GM06990 (cell line): ENCODE measurements around the gene TAF3.

Experiments used
- DNase-seq: peaks from one replicate; pipeline ENCODE4 v3.0.0-alpha.2; 2011; ENCODE audit not compliant: insufficient read length; ENCODE audit errors: extremely low read depth
- H3K27me3 ChIP-seq: replicated peaks from 2 replicates; pipeline ENCODE4 v1.6.0; 2011; ENCODE audit warnings: low read length; ENCODE audit not compliant: control insufficient read depth, insufficient read depth
- H3K36me3 ChIP-seq: 2 replicates; pipeline ENCODE4 v1.5.1; 2011; ENCODE audit warnings: low read length; ENCODE audit not compliant: control insufficient read depth, insufficient read depth
- H3K4me3 ChIP-seq: replicated peaks from 2 replicates; pipeline ENCODE4 v1.5.1; 2011; ENCODE audit warnings: low read depth, mild to moderate bottlenecking, control low read depth, low read length
- TF ChIP-seq, protein P1 (sequence below): IDR thresholded peaks from 2 replicates; pipeline ENCODE4 v1.5.1; 2011; ENCODE audit warnings: low read length, control low read depth, mild to moderate bottlenecking, inconsistent platforms; ENCODE audit not compliant: insufficient read depth, poor library complexity, severe bottlenecking

TAF3 gene

DNA sequence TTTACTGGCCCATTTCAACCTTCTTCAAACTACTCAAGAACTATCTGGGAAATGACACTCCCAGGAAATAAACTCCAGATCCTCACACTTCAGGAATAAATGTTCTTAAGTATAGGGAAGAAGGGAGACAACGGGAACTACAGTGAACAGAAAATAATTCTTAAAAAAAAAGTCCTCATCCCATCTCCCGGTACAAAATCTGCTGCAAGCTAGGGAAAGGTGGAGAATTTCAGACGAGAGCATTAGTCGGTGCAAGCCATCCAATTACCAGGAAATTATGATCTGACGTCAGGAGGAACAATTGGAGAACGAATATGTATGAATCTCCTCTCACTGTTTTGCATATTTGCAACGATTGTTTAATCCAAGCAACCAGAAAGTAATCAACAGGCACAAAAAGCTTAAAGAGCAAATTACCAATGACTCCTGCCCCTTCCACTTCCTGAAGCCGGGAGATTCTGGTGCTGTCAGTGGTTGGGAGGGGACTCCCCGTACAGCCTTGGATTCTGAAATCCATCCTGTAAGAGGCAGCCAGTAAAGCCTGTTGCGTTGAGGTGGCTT lies 221.1 kb downstream of the TAF3 start:
- no peaks in the 10 kb centered on the region for H3K36me3 ChIP-seq
- H3K27me3 ChIP-seq, result peaks cover 4% of the 10 kb centered on the region; the same call in 1 of the 2 replicates
- TF ChIP-seq, protein P1, sequence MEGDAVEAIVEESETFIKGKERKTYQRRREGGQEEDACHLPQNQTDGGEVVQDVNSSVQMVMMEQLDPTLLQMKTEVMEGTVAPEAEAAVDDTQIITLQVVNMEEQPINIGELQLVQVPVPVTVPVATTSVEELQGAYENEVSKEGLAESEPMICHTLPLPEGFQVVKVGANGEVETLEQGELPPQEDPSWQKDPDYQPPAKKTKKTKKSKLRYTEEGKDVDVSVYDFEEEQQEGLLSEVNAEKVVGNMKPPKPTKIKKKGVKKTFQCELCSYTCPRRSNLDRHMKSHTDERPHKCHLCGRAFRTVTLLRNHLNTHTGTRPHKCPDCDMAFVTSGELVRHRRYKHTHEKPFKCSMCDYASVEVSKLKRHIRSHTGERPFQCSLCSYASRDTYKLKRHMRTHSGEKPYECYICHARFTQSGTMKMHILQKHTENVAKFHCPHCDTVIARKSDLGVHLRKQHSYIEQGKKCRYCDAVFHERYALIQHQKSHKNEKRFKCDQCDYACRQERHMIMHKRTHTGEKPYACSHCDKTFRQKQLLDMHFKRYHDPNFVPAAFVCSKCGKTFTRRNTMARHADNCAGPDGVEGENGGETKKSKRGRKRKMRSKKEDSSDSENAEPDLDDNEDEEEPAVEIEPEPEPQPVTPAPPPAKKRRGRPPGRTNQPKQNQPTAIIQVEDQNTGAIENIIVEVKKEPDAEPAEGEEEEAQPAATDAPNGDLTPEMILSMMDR, result no peak
- DNase-seq, result no peak
- no peak overlapping the region for H3K4me3 ChIP-seq

DNA sequence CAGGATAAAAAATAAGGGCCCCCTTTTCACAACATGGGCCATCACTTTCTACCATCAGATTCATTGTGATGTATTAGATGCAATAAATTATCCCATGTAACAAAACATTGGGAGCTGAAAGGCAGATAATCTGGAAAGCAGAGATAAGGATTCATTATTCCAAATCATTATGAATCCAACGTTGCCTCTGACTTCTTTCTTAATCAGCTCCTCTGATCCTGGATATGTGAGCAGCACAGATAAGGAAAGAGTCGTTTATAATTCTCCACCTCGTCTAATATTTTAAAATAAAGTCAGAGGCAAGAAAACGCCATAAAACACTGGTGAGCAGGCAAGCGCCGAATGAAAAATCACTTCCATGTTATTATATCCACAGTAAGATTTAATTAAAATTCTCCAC lies 222.3 kb downstream of the TAF3 start:
- DNase-seq, result no peak
- H3K4me3 ChIP-seq, result no peak overlapping the region
- no peaks in the 10 kb centered on the region for H3K36me3 ChIP-seq
- TF ChIP-seq, protein P1, result no peak
- peaks cover 5% of the 10 kb centered on the region for H3K27me3 ChIP-seq

DNA sequence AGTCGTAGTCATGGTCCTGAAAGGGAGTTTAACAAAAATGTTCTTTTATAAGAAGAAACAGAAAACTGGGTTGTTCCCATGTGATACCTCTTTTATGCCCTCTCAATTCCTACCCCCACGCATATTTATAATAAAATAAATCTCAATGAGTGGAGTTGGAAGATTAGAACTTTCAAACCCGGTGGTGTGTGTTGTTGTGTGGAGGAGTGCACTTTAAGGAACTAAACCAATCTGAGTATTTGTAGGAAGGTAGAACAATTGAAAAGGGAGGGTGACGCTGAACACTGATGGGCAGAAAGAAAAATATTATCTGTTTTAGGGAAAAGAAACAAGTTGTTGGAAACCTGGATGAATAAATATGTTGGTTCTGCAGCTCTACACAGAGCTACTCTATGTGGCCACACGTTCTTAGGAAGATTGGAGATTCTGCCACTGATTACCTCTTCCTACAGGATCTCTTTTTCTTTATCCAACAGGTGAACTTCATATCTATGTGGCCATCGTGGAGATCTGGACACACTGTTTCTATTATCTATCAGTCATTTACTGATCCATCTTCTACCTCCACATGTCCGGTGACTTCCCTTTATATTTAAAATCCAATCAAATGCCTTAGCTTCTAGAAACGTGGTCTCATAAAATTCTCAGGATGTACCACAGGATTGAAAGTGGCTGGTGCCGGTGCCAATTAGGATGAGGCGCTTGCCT lies 223.1 kb downstream of the TAF3 start:
- DNase-seq, result no peak
- H3K36me3 ChIP-seq, result no peaks in the 10 kb centered on the region
- TF ChIP-seq, protein P1, result no peak
- H3K27me3 ChIP-seq, result peaks cover 6% of the 10 kb centered on the region
- no peak overlapping the region for H3K4me3 ChIP-seq

DNA sequence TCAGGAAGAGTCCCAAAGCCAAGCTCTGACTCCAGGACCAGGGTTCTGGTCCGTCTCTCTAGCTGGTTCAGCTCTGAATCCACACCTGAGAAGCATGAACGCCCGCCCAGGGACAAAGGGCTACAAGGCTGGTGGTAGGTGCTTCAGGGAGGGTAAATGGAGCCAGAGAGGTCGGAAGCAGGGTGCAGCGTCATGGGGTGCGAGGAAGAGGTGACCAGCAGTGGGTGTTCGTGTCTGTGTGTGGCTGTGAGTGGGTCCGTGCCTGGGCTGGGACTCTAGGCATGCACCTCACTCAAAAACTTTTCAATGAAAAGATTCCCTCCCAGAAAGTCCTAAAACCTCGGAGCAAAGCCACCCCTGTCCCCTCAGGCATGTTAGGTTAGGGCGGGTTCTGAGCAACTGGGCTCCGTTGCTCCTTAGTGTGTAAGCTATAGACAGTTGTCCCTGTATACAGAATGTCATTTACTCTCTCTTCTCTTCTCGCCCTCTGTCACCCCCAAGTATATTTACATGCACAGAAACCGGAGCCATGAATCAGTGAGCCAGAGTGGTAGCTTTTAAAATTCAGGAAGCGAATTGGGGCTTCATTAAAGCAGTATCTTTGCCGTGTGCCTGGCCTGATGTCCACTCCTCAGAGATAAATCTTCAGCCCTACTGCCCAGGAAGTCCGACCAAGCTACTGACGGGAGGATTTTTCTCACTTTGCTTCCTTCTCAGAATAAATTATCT lies 223.9 kb downstream of the TAF3 start:
- Histone ChIP-seq H3K27me3 (peaks cover 6% of the 10 kb centered on the region), H3K36me3 (no peaks in the 10 kb centered on the region), H3K4me3 (no peak overlapping the region)
- TF ChIP-seq, protein P1, result no peak
- DNase-seq, result no peak

DNA sequence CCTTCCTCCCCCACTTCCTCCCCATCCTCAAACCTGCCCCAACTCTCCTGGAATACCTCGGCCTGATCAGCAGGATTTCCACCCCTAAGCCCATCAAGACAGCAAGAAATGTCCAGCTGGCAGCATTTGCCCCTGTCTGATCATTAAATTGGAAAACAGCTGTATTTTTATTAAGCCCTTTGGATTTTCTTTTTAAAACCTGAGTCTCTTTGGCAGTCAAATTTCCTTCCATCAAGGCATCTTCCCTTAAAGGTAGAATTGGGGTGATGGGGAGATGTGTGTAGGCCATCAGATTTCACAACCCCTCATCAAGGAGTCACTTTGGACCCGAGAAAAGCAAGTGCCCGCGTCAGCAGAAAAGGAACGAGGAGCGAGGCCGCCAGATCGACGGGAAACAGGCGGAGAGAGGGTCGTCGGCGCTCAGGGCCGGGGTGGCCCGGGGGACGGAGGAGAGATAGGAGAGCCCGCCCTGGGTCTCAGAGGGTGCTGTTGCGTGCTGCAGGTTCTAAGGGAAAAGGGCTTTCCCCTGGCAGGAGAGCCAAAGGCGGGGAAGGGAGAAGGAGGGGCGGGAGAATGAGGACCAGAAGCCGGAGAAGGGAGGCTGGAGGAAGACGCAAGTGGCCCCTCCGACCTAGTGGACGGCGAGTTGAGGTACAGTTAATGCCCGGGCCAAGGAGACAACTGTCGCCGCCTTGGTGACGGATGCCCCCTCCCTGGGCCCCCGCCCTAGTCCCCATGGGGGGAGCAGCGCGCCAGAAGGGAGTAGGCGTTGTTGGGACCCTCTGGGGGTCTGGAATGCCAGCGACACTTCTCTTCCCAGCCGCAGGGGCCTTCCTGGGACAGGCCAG lies 224.6 kb downstream of the TAF3 start:
- H3K27me3 ChIP-seq, result peaks cover 5% of the 10 kb centered on the region
- no peaks in the 10 kb centered on the region for H3K36me3 ChIP-seq
- no peak overlapping the region for H3K4me3 ChIP-seq
- DNase-seq, result no peak
- TF ChIP-seq, protein P1, result no peak
